HG03066 (cell line): ENCODE data around the gene FGF5.
"Not testable (repeated sequence)": the region's sequence is repeated elsewhere in the genome, so short reads cannot be mapped to it uniquely, and the experiment has no call there.

Source experiments
- ATAC-seq: cut with Tn5 transposase; IDR thresholded peaks from one replicate; pipeline ENCODE4 v1.9.1; 2021; ENCODE audit warnings: low read depth; ENCODE audit not compliant: unreplicated experiment

FGF5 gene

DNA sequence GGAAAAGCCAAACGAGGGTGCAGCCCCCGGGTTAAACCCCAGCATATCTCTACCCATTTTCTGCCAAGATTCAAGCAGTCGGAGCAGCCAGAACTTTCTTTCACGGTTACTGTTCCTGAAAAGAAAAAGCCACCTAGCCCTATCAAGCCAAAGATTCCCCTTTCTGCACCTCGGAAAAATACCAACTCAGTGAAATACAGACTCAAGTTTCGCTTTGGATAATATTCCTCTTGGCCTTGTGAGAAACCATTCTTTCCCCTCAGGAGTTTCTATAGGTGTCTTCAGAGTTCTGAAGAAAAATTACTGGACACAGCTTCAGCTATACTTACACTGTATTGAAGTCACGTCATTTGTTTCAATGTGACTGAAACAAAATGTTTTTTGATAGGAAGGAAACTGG lies 20.0 kb downstream of the FGF5 start:
- no peak for ATAC-seq

DNA sequence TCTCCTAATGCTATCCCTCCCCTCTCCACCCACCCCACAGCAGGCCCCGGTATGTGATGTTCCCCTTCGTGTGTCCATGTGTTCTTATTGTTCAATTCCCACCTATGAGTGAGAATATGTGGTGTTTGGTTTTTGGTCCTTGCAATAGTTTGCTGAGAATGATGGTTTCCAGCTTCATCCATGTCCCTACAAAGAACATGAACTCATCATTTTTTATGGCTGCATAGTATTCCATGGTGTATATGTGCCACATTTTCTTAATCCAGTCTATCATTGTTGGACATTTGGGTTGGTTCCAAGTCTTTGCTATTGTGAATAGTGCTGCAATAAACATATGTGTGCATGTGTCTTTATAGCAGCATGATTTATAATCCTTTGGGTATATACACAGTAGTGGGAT lies 24.2 kb downstream of the FGF5 start:
- ATAC-seq: not testable (repeated sequence)

DNA sequence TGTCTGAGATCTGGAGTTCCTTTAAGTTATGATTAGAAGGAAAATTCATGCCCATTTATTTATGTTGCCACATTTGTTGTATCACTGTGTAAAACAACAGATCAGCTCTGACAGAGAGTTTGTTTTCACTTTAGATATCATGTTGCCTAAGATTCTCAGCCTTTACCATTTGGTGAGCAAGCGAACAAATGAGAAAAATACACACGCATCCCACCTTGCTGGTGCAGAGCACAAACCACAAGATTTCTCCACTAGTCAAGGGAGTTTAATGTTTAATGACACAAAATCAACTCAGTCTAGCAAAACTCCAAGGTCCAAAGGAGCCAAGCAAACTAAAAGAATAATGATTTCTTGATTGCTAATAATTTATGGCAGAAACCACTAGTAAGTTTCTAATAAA lies 27.7 kb downstream of the FGF5 start:
- no peak for ATAC-seq

DNA sequence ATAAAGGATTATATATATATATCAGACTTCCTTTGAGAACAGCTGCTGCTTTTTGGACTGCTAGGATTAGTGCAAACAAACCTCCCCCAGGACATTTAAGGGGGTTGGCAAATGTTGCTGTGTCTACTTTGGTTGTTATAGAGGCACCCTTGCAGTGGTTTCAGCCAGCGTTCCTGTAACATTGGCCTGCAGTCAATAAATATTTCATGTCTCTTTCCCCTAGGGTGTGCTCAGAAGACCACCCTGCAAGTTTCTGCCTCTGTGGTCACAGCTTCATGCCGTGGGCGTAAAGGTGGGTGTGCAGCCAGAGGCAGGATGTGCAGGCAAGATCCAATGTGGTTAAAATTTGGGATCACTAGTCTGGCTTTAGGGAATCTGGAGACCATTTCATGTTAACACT lies 28.9 kb downstream of the FGF5 start:
- no peak for ATAC-seq

DNA sequence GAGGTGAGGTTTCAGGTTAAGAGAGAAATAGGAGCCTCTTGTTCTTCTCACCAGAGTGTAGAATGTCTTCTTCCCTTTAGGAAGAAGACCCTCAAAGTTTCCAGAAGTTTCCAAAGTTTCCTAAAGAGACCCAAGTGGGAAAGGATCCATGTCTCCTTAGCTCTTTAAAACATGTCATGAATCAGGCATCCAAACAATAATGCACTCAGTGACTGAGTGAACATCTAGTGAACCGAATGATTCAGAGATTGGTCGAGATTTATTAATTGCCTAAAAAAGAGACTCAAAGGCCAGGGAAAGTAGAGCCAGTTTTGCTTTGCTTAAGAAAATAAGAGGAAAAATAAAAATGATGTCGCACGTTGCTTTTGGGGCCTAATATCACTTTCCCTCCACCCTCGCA lies 29.4 kb downstream of the FGF5 start:
- no peak for ATAC-seq

DNA sequence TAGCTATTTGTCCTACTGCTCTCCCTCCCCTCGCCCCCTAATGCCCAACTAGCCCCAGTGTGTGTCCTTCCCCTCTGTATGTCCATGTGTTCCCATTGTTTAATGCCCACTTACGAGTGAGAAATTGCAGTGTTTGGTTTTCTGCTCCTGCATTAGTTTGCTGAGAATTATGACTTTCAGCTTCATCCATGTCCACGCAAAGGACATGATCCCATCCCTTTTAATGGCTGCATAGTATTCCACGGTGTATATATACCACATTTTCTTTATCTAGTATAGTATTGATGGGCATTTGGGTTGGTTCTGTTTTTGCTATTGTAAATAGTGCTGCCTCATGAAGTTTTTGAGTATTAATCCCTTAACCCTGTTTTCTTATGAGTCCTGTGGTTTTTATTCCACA lies 35.4 kb downstream of the FGF5 start:
- no peak for ATAC-seq

DNA sequence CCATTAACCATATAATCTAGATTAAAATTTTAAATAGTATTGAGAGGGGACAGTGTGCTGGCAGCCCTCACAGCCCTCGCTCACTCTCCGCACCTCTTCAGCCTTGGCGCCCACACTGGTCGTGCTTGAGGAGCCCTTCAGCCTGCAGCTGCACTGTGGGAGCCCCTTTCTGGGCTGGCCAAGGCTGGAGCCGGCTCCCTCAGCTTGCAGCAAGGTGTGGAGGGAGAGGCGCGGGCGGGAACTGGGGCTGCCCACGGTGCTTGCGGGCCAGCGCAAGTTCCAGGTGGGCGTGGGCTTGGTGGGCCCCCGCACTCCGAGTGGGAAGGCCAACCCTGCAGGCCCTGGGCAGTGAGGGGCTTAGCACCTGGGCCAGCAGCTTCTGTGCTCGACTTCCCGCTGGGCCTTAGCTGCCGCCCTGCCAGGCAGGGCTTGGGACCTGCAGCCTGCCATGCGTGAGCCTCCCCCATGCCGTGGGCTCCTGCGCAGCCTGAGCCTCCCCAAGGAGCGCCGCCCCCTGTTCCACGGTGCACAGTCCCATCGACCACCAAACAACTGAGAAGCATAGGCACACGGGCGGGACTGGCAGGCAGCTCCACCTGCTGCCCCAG lies 36.3 kb downstream of the FGF5 start:
- ATAC-seq: no peak

DNA sequence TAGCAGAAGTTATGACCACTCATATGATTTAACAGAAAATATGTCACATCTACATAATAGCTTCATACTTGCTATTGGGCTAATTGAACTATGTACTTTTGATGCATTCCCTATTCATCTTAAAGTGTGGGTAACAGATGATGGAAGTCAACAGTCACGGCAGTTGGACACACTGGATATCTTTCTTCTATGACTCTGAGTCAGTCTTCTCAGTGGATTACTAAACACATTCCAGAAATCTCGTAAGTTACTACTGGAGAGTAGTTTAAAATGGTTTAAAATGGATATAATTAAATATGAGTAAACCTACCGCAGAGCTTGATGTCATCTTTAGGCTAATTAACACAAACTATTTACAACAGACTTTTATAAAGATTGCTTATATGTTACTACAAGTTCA lies 39.0 kb downstream of the FGF5 start:
- ATAC-seq: no peak

DNA sequence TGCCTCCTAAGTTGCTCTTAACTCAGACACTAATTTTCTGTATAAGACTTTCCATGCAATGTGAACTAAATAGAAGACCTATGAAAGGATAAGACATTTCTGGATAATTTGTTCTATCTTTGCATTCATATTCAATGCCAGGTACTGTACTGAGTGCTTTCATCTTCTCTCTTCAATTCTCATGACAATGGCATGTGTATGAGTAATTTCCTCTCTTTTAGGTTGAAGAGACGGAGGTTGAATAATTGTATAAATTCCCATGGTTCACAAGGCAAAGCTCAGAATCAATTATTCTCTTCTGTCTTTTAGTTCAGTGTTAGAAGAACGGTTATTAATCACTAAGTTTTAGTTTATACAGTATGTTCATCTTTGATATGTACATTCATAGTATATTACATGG lies 39.8 kb downstream of the FGF5 start:
- no peak for ATAC-seq

DNA sequence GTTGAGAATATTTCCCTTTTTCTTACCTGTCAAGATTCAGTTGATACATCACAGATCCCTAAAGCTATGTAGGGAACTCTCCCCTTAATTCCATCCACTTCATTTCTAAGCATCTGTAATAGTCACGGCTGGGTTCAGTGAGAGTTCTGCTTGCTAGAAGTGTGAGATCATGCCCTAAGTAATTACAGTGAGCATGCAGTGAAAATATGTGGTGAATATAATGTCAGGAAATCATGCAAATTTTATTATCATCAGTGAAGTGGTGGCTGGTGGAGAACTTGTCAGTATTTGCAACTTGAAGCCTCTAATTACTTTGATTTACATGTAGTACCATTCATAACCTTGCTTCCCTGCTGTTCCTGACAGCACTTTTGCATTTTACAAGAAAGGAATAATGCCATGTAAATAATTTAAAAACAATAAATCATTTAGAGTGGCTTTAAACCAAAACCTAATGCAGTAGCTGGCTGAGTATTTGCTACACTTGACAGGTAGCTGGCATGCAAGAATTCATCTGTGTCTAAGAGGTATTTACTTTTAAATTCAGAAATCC lies 40.8 kb downstream of the FGF5 start:
- ATAC-seq: no peak

DNA sequence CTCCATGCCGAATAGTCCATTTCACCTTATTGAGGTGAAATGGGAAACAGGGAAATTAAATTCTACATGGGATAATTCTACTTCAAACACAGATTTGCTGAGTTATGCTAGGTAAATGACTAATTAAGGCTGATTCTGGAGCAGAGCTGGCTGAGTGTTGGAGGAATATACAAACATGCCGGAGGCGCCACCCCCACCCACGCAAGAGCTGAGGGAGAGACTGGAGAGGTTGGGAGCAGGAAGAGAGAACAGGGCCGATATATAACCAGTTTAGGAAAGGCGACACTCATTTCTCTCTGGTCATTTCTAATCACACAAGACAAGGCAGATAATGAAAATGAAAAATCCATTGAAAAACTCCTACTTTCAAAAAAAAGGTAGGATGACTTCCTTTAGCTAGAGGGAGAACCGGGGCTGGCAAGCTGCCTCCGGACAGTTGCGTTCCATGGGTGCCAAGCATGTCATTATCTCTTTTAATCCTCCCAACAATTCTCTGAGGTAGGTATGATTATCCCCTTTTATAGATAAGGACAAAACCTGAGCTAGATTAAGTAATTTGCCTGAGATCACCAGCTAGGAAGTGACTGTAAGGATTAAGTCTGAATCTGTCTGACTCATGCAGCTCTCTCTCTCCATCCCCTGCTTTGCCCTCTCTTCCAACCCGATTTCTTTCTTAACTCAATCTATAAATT lies 41.5 kb downstream of the FGF5 start:
- no peak for ATAC-seq

DNA sequence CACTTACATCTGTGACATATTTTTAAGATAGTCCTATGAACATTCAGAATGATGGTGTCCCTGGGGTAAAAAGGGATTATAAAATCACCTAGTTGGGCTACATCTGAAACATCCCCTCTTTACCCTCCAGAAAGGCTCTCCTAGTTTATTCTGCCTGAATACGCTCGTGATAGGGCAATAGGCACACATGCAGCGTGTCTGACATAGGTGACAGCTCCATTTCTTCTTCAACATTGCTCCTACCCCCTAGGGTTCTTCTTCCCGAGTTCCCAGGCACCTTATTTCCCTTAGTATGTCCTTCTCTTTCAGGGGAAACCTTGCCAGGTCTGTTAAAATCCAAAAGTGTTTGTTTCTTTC lies 42.0 kb downstream of the FGF5 start:
- no peak for ATAC-seq

DNA sequence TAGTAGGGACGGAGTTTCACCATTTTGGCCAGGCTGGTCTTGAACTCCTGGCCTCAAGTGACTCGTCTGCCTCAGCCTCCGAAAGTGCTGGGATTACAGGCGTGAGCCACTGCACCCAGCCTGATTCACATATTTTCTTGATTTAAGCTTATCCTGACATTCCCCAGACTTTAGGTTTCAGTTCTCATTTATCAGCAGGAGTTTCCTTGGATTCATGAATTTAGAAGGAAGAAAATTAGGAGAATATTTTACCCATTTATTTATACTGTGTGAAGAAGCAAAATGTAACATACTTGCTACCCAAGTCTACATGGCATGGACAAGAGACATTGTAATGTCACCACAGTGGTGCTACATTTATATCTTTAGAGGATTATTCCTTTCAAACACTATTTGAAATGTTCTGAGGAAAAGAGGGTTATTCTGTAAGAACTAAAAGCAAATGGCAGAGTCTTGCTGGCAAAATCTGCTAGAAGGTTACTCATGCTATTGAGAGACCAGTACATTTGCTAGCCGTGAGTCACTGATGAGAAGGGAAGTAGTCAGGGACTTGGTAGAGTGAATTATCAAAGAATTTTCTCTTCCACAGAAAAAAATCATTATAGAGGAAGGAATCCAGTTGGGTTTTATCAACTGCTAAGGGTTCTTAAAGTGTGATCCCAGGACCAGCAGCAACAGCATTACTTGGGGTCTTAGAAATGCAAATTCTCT lies 43.0 kb downstream of the FGF5 start:
- no peak for ATAC-seq

DNA sequence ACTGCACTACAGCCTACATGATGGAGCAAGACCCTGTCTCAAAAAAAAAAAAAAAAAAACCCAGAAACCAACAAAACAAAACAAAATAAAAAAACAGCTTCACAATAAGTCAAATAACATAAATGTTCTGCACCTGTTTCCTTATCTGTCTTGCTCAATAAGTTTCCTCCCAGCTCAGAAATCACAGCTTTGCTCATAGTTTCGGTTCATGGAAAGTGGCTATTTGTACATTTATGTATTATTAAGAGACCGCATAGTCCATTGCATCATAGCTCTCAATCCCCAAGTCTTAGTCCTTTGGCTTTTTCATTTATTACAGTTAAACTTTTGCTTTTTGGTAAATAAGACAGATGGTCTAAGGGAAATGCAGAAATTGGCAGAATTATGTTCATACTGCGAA lies 44.7 kb downstream of the FGF5 start:
- no peak for ATAC-seq

DNA sequence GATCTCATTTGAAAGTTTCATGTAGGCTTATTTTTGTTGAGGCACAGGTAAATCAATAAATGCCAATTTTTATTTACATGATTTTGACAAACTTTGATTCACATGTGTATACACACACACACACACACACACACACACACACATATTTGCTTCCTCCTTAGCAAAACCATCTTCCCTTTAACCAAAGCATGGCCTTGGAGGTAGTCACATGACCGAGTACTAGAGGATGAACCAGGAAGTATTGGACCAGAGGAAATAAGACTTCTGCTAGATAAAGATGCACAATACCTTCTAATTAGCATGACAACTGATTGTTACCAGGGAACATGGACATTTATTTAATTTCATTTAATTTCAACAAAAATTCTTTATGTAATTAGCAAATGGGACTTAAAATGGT lies 45.7 kb downstream of the FGF5 start:
- ATAC-seq: no peak

DNA sequence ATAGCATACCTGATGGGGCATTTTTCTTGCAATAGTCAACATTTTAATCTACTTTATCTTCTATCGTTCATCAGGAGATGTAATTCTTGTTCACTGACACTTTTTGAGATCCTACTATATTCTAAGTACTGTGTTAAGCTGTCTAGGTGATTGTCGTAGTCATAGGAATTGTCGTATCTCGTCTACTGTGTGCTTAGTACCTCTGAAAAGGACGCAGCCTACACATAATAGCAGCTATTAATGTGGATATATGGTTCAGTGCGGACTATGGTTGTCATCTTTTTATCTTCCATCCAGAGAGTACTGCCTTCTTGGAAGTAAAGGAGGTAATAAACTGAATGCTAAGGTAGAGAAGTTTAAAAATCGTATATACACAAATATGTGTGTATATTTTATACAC lies 47.2 kb downstream of the FGF5 start:
- no peak for ATAC-seq

DNA sequence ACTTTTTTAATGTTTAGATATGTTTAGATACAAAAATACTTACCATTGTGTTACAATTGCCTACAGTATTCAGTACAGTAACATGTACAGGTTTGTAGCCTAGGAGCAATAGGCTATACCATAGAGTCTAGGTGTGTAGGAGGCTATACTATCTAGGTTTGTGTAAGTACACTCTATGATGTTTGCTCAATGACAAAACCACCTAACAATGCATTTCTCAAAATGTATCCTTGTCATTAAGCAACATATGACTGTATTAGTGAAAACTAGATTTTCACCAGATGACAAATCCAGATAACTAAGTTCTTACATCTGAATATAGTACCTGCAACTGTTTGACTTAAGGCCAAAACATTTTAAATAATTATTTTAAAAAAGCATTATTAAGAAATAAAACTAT lies 49.4 kb downstream of the FGF5 start:
- ATAC-seq: not testable (repeated sequence)

DNA sequence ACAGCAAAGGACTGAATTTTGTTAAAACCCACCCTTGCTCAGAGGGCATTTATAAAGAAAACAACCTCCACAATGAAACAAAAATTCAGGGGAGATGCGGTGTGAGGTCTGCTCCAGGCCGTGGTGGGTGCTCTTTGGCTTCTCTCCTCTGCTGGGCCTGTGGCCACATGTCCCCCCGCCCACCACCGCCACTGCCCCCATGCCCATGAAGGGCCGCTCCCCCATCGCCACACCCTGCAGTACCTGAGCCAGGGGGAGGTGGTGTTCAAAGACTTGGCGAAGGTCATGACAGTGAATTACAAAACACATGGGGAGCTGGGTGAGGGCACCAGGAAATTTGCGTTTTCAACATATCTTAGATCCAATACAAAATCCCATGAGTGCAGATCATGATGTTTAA lies 54.9 kb downstream of the FGF5 start:
- no peak for ATAC-seq

DNA sequence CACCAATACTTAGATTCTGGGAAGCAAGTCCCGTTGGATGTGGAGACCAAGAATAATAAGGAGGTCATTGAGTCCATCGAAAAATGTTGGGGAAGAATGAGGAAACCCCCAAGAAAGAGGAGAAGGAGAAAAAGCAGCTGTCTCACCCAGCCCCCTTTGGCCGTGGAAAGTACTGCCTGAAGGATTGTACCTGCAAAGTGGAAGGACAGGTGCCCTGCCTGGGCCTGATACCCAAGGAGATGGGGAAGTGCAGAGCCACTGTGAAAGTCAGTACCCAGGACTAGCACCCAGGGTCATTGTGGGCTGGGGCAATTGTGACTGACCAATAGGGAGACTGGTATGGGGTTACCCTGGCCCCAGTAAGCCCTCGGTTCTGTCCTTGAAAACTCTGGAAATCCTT lies 55.3 kb downstream of the FGF5 start:
- ATAC-seq: no peak

DNA sequence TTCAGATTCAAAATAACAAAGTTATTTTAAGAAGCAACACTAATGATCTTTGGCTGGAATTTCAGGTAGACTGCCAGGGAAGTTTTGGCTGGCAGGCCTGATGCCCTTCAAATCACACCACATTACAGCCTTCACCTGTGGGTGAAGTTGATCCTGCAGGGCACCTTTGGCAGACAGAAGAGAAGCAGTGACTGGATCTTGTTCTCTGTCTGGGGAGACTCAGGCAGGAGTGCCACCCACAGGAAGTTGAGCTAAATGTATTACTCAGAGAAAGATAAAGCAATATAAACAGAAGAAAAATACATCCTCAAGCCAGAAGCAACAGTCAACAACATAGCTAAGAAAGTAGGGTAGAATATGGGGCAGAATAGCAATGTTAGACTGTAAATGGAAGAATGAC lies 56.3 kb downstream of the FGF5 start:
- ATAC-seq: no peak

DNA sequence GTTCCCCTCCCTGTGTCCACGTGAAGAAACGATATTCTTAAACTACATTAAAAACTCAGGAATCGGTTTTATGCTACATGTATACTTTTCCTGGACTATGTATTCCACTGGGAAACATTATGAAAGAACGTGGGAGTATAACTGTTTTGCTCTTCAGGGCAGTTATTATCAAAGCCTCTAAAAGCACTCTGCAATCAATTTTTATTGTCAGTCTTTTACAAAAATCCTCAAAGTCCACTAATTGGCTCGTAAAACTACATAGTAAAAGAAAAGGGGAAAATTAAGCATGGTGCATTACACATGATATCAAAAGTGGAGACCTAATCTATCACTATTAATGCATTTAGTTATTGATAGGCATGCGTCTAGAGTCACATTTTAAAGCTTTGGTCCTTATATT lies 57.7 kb downstream of the FGF5 start:
- no peak for ATAC-seq

DNA sequence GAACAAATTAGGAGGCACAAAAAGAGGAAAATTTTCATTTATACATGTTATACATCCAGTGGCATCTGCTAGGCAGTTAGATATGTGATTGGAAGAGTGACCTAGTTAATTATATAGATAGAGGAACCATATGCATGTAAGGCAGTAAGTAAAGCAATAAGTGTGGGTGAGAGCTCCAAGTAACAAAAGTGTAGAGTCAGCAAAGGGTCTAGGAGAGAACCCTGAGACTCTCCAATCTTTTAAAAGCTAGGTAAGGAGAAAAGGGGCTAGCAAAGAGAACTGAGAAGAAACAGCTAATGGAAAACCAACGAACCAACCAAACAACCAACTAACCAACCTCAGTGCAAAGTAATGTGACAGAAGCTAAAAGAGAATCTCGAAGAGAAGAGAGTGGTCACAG lies 65.2 kb downstream of the FGF5 start:
- no peak for ATAC-seq
